Peyer's patch (tissue), 4 donors: Measurements from ENCODE around the gene TNFRSF8.

Experiments
- CTCF ChIP-seq, 6 experiments: fragments of 450-650 bp in 4 of 6; fragments of 200-600 bp in 2 of 6; sonication (generic) in 1 of 6; IDR thresholded peaks; one replicate each; pipeline ENCODE4 v1.5.1; 2017 to 2019; ENCODE audit warnings: antibody characterized with exemption in 6 of 6, mild to moderate bottlenecking in 3 of 6, moderate library complexity in 1 of 6
- POLR2A ChIP-seq, 2 donors: fragments of 450-650 bp; IDR thresholded peaks; one replicate each; pipeline ENCODE4 v1.5.1; 2017; ENCODE audit warnings: antibody characterized with exemption in 2 of 2, mild to moderate bottlenecking in 2 of 2, moderate library complexity in 2 of 2

DNA sequence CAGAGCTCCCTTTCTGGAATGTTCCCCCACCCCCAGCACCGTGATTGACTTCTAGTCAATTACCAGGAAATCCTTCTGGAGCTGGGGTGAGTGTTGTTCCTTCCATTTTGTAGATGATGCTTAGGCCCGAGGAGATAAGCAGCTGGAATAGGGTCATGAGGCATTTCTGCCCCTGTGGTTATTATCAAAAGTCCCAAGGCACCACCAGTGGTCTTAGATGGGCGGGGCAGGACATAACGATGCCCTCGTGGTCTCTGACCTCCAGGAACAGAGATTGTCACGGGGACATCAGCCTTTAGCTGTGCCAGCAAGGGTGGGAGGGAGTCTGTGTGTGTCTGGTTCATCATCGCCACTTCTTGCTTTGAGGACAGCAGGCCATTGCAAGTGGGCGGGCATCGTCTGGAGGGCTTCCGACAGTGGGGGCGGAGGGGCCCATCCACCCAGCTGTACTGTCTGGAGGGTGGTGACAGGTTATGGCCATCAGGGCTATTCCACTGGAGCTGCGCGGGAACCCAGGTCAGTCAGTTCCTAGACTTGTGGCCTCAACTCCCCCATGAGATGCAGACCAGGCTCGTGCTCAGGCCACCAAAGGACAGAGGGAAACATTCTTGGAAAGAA, 22.6 kb downstream of the TNFRSF8 start:
- no peak for TF ChIP-seq CTCF (IDR thresholded peaks at IDR 0.05)
- TF ChIP-seq POLR2A (IDR thresholded peaks at IDR 0.05) = no peak
